Measurements from ENCODE around the gene GGT6.

Gene GGT6

DNA sequence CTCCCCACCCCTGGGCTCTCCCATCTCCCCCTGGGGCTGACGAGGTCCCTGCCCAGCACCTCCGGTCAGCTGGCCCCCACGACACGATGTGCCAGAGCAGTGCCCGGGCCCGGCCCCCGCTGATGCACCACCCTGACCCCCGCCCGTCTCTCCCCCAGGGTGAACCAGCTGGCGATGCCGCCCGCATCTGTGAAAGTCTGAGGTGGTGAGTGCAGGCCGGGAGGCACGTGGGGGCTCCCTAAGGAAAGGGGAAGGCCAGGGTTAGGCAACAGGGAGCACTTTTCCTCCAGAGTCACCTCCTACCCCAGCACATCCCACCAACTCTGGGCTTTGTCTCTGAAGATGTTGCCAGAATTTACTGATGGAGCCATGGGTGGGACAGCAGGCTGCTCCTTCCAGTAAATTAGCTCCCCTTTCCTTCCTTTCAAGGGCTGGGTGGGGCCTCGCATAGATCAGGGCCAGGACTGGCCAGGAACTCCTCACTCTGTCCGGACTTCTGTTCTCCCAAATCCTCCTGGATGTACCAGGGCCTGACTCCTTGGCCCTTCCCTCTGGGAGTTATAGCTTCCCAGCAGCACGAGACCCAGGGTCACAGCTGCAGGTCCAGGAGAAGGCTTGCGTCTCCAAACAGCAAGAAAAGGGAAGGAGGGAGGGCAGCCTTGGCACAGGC, 23.5 kb downstream of the GGT6 start:
- no peak for TF ChIP-seq CTCF (IDR thresholded peaks at IDR 0.05; ENCODE audit: low read depth, low read length)

DNA sequence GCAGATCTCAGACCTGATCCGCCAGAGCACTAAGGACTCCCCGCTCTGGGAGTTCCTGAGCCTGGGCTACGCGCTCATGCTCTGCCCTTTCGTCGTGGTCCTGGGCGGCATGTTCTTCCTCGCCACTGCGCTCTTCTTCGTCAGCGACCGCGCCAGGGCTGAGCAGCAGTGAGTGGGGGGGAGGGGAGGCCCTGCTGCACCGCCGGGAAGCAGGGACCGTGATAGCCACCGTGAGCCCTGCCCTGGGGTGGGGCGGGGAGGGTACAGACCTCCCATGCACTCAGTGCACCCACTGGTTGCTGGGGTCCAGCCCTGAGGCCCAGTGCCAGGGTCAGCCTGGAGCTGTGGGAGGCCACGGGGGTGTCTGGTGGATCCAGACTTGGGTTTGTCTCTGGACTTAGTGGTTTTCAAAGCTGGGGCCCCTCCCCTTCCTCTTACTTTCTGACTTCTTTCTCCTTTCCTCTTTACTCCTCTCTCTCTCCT, 24.1 kb downstream of the GGT6 start:
- no peak for TF ChIP-seq CTCF (IDR thresholded peaks at IDR 0.05; ENCODE audit: low read depth, low read length)
- H3K4me3 ChIP-seq (ENCODE audit: low read depth, low read length), result no peak overlapping the region

More for the DNA sequence above, 23.5 kb downstream of the GGT6 start:
- no peak overlapping the region for H3K4me3 ChIP-seq (ENCODE audit: low read depth, low read length)

DNA sequence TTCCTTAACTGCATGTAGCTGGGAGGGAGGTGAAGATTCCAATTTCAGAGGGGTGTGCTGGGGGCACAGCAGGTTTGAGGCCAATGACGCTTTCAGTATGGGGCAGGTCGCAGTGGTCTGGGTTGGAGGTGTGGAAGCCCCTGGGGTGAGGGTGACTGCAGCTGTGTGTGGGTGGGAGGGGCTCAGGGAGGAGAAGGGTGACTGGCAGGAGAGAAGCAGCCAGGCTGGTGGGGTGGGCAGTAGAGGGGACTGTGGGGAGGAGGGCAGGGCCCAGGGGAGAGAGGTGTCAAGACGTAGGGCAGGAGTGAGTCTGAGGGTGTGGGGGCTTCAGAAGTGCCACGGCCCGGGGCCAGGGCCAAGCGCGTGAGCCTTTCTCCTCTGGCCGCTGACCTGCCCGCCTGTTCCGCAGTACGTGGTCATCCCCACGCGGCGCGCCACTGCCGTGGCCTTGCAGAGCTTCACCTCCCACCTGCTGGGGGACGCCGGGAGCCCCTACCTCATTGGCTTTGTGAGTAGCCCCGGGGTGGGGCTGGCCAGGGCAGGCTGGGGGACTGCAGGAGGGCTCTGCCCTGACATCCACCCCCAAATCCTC, 24.6 kb downstream of the GGT6 start:
- no peak overlapping the region for H3K4me3 ChIP-seq (ENCODE audit: low read depth, low read length)
- TF ChIP-seq CTCF (IDR thresholded peaks at IDR 0.05; ENCODE audit: low read depth, low read length), result no peak

GRCh38 chr17:4534928-4535666, 25.3 kb downstream of the GGT6 start:
- TF ChIP-seq CTCF (IDR thresholded peaks at IDR 0.05; ENCODE audit: low read depth, low read length), result no peak

DNA sequence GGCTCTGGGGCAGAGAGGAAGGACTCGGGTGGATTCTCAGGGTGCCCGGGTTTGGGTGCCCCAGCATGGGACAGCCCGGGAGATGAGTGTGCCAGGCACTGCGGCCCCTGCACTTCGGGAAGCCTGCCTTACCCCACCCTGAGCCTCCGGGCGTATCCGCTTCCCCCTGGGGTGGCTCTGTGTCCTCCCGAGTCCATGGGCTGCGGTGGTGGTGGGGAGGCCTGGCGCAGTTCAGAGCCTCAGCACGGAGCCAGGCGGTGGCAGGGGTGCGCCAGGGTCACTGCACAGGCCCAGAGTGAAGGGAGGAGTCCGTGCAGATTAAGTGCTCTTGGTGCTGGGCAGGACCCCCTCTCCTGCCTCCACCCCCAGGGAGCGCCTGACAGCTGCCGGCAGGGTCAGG, 25.9 kb downstream of the GGT6 start:
- no peak for TF ChIP-seq CTCF (IDR thresholded peaks at IDR 0.05; ENCODE audit: low read depth, low read length)
- no peak overlapping the region for H3K4me3 ChIP-seq (ENCODE audit: low read depth, low read length)

More at GRCh38 chr17:4534928-4535666, 25.3 kb downstream of the GGT6 start:
- H3K4me3 ChIP-seq (ENCODE audit: low read depth, low read length), result no peak overlapping the region

- TF ChIP-seq CTCF (IDR thresholded peaks at IDR 0.05; ENCODE audit: low read depth, low read length), result no peak
Measured at GRCh38 chr17:4533523-4534504, 26.6 kb downstream of the GGT6 start.

More at GRCh38 chr17:4533523-4534504, 26.6 kb downstream of the GGT6 start:
- H3K4me3 ChIP-seq (ENCODE audit: low read depth, low read length), result no peak overlapping the region
